HG03521 (cell line): ENCODE data around the gene GYPC.
"Not testable (repeated sequence)": the region's sequence is repeated elsewhere in the genome, so short reads cannot be mapped to it uniquely, and the experiment has no call there.

Source experiments
- ATAC-seq: cut with Tn5 transposase; IDR thresholded peaks from one replicate; pipeline ENCODE4 v1.9.1; 2021; ENCODE audit warnings: mild to moderate bottlenecking, moderate library complexity; ENCODE audit not compliant: unreplicated experiment

The GYPC gene, protein sequence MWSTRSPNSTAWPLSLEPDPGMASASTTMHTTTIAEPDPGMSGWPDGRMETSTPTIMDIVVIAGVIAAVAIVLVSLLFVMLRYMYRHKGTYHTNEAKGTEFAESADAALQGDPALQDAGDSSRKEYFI

DNA sequence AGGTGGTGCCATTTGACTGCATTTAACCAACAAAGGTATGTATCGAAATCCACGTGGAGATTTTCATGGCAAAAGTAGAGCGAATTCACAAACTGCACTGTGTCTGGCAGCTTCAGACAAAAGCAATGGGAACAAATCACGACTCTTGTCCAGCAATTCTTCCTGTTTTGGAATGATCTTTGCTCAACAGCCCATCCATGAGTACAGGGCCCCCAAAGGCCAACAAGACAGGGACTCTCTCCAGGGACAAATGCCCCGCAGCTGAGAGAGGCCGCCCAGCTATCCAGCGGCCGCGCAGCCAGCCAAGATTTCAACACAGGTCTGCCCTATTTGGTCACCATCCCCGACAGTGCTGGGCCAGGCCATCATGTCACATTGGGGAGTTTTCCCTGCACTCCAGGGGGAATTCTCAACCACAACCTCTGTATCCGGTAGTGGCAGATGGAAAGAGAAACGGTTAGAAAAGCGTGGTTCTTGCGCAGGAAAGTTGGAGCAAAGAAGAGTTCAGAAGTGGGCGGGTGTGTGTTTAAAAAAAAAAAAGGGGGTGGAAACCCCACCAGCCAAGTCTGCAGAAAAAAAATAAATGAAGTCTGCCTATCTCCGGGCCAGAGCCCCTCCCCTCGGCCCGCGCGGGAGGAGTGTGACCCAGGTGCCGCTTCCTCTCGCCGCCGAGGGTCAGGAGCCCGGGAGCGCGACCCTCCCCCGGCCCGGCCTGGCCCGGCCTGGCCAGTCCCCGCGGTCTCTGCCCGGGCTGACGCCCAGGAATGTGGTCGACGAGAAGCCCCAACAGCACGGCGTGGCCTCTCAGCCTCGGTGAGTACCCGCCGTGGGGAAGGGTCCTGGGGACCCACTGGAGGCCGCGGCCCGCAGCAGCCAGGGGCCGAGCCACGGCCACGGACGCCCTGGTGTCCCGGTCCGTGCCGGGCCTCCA, at the start of gene GYPC:
GYPC (plus strand) TSS at position 659 of the 931 bp plus-strand sequence; CDS start at position 765, 106 bp downstream.
- ATAC-seq = peak; percentile 32

DNA sequence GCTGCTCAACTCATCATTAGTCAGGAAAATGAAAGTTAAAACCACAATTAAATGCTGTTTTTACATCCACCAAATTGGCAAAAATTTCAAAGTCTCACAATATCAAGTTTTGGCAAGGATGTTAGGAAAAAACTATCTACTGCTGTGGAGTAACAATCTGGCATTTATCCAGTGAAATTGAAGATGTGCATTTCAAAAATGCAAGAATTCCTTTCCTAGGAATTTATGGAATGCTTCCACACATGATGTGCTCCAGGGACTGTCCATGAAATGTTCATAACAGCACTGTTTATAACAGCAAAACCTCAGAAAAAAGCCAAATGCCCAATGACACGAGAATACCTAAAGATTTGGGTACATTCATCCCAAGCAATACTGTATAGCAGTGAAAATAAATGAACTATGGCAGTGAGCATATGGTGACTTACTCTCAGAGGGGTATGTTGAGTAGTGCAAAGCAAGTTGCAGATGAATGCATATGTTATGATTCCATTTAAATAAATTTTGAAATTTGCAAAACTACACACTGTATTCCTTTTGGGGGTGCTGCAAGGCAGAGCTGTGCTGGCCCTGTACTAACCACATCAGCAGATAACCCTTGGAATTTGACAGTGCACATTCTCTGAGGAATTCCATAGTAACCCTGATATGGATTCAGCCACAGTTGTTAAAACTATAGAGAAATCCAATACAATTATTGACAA, 41.3 kb upstream of the GYPC start:
- no peak for ATAC-seq

DNA sequence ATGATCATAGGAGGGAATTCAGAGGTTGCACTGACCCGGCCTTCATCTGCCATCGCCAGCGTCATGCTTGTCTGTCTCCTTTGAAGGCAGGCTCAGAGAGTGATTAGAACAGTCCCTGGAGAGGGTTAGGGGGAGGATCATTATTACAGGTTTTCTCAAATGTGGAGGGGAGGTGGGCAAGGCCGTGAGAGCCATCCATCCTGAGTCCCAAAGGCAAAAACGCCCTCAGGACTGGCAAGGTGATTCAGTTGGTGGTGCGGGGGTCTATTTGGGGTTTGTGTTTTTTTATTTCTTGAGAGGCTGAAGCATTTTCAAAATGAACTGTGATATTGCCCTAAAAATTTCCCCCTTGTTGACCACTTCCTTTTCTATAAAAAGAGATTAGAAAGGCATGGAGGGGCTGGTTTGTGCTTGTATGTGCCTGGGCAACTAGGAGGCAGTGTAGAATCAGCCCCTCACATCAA, 39.3 kb upstream of the GYPC start:
- no peak for ATAC-seq

DNA sequence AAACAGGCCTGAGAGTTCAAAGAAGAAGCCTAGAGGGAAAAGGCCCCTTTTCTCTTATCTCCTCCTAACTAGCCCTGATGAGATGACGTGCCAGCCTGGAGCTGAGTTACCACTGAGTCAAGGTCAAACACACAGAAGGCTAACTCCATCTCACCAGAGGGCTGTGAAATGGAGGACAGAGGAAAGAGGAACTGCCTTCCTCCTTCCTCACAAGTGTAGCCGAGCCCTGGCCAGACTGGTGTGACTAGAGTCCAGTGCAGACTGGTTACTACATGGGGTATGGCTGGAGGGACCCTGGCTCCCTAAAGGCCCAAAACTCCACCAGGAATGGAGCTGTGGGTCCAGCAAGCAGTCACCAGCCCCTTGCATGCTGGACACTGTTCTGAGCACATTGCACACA, 35.7 kb upstream of the GYPC start:
- ATAC-seq = no peak

DNA sequence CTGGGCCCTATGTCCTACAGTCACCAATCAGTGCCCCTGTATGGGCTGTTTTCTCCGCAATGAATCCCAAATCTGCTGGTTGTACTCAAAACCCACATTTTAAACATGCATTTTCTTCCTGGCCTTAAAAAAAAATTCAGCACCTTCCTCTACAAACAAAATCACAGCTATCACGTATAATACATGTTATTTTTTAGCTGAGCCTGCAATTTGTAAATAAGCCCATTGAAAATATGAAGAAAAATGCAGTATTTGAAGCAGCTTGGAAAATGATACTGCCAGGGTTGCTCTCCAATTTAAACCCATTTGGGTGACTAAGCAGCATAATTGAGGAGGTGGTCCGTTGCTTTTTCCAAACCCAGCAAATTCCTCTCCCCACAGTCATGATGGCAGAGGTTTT, 33.0 kb upstream of the GYPC start:
- ATAC-seq = no peak

DNA sequence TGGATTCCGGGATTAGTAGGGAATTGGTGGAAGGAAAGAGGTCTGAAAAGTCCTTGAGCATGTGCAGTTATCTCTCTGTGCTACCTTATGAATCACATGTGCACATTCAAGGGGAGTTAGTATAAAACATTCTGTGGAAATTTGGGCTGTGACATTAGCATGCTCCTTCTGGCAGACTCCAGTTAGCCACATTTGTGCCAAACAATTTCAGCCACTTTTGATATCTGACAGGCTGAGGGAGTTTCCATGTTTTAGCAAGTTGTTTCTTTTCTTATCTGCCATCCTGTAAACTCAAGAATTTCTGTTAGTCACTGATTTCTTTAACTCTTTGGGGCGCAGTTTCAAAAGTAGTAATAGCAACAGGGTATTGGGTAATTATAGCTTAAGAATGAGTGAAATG, 28.3 kb upstream of the GYPC start:
- no peak for ATAC-seq

DNA sequence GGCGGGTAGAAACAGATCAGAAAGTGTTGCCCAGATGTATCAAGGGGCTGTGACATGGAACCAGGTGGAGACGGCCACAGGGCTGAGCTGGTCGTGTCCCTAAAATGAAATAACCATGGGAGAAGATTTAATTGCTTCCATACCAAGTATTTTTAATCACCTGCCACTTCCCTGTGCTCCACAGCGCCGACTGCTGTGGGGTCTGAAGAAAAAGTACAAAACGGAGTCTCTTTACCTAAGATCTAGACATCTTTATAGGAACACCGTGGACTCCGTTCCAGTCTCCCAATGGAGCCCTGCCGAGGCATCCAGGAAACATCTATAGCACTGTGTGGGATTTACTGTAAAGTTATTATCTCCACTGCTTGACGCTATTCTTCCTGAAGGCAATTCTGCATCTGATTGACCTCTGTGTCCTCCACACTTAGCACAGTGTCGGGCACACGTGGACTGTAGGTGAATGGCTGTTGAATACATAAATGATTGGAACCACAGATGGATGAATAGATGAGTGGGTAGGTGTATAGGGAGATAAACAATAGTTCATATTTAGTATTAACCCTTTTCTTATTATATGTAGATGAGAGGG, 21.6 kb upstream of the GYPC start:
- no peak for ATAC-seq

DNA sequence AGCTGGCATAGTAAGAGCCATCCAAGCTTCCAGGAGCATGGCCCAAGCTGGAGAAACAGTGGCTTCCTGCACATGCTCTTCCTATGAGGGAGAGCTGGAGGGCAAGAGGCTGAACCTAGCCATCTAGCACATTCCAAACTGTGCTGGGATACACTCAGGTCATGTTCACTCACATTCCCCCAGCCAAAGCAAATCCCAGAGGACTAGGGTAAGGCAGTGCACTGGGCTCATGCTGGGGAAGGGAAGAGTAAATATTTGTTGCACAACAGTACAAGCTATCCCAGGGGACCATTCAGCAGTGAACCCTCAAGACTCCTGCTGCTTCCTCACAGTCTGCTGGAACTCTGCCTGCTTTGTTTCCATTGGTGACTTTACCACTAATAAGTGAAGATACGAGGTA, 20.7 kb upstream of the GYPC start:
- no peak for ATAC-seq

DNA sequence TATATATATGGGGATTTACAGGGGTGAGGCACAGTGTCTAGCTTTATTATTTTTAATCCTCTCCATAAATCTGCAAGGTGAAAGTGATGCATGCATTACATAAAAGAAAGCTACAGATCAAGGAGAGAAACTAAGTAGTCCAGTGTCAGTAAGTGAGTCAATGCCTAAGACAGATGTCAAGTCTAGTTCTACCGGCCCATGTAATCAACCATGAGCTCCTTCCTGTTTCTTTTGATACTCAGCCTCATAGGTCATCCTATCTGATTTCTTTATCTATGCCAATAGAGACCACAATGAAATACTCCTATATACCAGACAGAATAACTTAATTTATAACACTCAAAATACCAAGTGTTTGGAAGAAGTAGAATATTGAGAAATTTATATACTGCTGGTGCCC, 20.2 kb upstream of the GYPC start:
- ATAC-seq = no peak

DNA sequence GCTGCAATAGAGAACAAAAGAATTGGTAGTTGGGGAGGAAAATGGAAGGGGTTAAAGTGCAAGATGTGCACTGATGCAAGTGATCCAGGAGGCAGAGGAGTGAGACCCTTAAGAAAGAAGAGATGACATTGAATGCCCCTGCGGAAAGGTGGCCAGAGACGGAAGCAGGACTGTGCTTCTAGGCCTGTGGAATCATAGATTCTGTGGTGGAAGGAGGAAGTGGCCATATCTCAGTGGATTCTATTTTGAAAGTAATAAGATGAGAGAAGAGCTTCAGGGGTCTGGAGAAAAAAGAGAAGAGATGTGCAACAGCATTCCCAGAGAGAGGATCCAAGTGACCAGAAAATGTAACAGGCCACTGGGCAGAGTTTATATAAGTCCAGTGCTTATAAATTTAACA, 18.6 kb upstream of the GYPC start:
- no peak for ATAC-seq

DNA sequence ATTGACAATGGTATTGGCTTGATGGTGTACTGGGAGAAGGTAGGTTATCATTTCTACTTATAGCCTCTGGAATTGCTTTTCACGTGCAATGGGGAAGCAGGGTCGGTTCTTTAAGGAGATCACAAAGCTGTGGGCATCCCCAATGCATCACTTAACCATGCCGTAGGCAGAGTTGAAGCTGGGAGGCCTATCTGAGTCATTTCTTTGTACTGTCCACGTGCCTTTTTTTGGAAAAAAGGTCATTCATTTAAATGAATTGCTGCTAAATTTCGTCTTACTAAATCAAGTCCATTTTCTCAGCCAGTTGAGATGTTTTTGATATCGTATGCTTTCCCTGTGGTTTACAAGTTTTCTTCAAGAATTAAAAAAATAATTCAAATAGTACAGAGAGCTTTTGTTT, 17.2 kb upstream of the GYPC start:
- ATAC-seq = no peak

DNA sequence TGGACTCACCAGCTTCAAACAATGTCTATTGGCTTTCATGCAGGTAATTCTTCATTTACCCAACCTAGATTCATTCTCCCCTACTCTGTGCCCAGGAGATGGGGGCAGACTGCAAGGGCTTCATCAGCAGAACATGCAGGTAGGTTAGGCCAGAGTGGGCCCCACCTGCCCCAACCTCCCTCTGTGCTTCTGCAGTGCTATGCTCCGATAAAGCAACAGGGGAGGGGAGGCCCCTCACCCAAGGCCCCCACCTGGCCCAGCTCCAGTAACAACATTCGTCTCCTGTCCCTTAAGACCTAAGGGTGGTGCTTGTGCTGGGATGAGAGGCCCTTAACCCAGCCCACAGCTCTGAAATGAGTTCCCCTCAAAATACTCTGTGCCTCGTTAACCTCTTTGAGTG, 16.7 kb upstream of the GYPC start:
- ATAC-seq = no peak

DNA sequence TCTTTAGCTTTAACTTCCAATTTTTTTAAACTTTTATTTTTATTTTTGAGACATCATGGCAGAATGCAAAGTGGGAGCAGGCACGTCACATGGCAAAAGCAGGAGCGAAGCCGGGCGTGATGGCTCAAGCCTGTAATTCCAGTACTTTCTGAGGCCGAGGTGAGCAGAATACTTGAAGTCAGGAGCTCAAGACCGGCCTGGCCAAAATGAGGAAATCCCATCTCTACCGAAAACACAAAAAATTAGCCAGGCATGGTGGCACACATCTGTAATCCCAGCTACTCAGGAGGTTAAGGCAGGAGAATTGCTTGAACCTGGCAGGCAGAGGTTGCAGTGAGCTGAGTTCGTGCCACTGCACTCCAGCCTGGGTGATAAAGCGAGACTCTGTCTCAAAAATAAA, 14.7 kb upstream of the GYPC start:
- ATAC-seq = not testable (repeated sequence)

DNA sequence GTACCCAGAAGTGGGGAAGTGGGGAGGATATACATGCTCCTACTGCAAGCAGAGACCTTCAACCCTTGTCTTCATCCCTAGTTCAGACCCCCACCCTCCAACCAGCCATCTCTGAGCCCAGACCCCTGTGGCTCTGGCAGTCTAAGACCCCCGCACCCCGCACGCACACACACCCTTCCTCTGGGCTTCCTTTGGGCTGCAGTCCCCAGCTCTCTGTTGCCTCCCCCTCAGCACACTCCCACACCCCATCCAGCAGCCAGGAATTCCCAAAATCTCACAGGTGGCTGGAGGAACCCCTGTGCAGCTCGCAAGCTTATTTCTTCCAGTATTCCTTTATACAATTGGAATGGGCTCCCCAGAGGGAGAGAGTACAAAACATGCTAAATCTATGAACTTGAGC, 13.9 kb upstream of the GYPC start:
- no peak for ATAC-seq

DNA sequence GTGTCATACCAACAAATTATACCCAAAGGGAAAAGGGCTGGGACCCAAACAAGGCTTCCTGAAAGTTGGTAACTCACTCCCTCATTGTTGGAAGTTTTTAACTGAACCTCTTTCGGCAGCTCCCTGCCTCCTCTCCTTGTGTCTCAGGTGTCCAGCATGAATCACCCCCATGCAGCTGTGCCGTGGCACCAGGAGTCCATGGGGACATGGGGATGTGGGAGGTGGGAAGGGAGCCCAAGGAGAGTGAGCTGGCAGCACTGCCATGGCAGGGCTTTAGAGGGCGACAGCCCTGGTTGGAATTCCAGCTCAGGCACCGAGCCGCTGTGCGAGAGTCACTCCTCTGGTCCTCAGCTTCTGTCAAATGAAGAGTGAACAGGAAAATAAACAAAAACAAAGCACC, 12.5 kb upstream of the GYPC start:
- ATAC-seq = no peak

DNA sequence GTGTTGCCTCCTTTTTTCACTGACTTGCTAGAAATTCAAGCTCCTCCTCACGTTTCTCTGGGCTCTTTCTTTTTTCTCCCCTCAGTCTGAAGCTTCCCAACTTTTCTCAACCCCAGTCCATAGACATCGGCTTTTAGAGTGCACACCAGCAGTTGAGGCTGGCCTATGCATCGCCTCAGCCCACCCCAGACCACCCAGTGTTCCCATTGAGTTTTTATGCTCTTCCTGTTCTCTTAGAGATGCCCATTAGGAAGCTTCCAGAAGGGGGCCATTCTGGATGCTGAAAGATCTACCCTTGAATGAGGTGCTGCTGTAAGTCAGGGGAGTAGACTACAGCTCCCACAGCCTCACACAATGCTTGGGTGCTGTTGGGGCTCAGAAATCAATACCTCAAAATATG, 12.0 kb upstream of the GYPC start:
- no peak for ATAC-seq

DNA sequence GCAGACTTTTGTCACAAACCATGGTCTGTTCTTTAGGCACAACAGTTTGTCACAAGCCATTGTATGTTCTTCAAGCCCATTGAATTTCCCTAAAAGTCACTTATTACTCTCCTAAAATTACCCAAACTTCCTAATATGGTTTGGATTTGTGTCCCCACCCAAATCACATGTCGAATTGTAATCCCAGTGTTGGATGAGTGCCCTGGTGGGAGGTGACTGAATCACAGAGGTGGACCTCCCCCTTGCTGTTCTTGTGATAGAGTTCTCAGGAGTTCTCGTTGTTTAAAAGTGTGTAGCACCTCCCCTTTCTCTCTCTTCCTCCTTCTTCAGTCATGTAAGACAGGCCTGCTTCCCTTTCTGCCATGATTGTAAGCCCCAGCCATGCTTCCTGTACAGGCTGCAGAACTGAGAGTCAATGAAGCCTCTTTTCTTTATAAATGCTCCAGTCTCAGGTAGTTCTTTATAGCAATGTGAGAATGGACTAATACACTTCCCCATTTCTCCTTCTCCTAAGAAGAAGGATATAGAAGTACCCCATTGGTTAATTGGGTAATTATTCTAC, 11.2 kb upstream of the GYPC start:
- ATAC-seq = peak; percentile 82

DNA sequence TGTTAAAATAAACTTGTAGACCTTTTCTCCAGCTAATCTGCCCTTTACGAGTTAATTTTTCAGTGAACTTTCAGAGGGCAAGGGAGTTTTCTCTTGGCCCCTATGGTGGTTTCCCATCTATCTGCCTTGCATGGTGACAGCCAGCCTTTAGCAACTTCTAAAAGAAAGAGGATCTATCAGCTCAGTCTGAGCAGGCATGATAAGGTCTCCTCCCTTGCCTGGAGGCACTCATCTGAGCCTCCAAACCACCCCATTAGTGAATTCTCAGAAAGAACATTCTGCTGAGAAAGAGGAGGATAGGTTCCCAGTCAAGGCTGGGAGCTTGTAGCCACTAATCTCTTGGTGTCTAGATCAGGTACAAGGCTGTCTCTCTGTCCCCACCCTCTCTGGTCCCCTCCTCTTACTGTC, 10.7 kb upstream of the GYPC start:
- ATAC-seq = peak; percentile 27

DNA sequence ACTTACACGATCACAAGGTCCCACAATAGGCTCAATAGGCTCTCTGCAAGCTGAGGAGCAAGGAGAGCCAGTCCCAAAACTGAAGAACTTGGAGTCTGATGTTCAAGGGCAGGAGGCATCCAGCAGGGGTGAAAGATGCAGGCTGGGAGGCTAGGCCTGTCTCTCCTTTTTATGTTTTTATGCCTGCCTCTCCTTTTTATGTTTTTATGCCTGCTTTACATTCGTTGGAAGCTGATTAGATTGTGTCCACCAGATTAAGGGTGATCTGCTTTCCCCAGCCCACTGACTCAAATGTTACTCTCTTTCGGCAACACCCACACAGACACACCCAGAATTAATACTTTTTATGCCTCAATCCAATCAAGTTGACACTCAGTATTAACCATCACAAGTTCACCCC, 9.9 kb upstream of the GYPC start:
- no peak for ATAC-seq

DNA sequence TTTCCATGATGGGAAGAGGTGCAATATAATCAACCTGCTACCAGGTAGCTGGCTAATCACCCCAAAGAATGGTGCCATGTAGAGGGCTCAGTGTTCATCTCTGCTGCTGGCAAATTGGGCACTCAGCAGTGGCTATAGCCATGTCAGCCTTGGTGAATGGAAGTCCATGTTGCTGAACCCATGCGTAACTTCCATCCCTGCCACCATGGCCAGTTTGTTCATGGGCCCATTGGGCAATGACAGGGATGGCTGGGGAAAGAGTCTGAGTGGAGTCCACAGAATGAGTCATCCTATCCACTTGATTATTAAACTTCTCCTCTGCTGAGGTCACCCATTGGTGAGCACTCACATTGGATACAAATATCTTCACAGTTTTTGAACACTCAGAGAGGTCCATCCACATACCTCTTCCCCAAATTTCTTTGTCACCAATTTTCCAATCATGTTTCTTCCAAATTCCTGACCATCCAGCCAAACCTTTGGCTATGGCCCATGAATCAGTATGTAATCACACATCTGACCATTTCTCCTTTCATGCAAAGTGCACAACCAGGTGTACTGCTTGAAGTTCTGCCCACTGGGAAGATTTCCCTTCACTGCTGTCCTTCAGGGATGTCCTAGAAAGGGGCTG, 8.1 kb upstream of the GYPC start:
- ATAC-seq = not testable (repeated sequence)

DNA sequence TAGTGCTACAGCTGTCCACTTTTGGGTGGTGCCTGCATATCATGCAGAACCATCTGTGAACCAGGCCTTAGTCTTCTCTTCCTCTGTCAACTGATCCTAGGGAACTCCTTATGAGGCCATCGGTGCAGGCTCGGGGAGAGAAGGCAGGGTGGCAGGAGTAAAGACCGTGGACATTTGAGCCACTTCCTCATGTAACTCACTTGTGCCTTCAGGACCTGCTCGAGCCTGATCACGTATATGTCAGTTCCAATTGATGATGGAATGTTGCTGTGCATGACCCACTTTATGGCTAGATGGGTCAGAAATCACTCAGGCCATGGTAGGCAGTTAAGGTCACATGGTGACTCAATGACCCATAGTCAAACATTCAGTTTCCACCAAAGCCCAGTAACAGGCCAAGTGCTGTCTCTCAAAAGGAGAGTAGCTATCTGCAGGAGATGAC, 7.6 kb upstream of the GYPC start:
- not testable (repeated sequence) for ATAC-seq
